Raji (cell line): Measurements from ENCODE around the gene MB21D2.

ENCODE experiments used
- POLR2A ChIP-seq: IDR thresholded peaks from 2 replicates; pipeline ENCODE4 v1.6.1; 2011; ENCODE audit warnings: low read depth, low read length, control low read depth; ENCODE audit not compliant: insufficient read depth

MB21D2 gene

GRCh38 chr3:192858849-192859585 is 58.6 kb downstream of the MB21D2 start:
- no peak for TF ChIP-seq POLR2A

- TF ChIP-seq POLR2A, result no peak
Measured at GRCh38 chr3:192857260-192857661, 60.4 kb downstream of the MB21D2 start.

GRCh38 chr3:192855434-192855833 is 62.2 kb downstream of the MB21D2 start:
- no peak for TF ChIP-seq POLR2A

GRCh38 chr3:192851821-192852372 is 65.8 kb downstream of the MB21D2 start:
- TF ChIP-seq POLR2A, result no peak

GRCh38 chr3:192850451-192850981 is 67.1 kb downstream of the MB21D2 start:
- TF ChIP-seq POLR2A, result no peak

- no peak for TF ChIP-seq POLR2A
Measured at GRCh38 chr3:192848371-192849233, 69.1 kb downstream of the MB21D2 start.

- TF ChIP-seq POLR2A, result no peak
Measured at GRCh38 chr3:192847941-192848340, 69.7 kb downstream of the MB21D2 start.

- TF ChIP-seq POLR2A, result no peak
Measured at GRCh38 chr3:192845526-192845855, 72.2 kb downstream of the MB21D2 start.

- TF ChIP-seq POLR2A, result no peak
Measured at GRCh38 chr3:192844836-192845525, 72.7 kb downstream of the MB21D2 start.

- no peak for TF ChIP-seq POLR2A
Measured at GRCh38 chr3:192844486-192844765, 73.2 kb downstream of the MB21D2 start.

GRCh38 chr3:192843723-192844485 is 73.8 kb downstream of the MB21D2 start:
- no peak for TF ChIP-seq POLR2A

GRCh38 chr3:192843119-192843518 is 74.5 kb downstream of the MB21D2 start:
- no peak for TF ChIP-seq POLR2A

GRCh38 chr3:192842711-192843110 is 74.9 kb downstream of the MB21D2 start:
- TF ChIP-seq POLR2A, result no peak

- TF ChIP-seq POLR2A, result no peak
Measured at GRCh38 chr3:192842138-192842537, 75.5 kb downstream of the MB21D2 start.

- TF ChIP-seq POLR2A, result no peak
Measured at GRCh38 chr3:192841428-192841827, 76.2 kb downstream of the MB21D2 start.
